ENCODE results near the gene CDC14B.
"Not testable (repeated sequence)": the region's sequence is repeated elsewhere in the genome, so short reads cannot be mapped to it uniquely, and the experiment has no call there.

CDC14B gene

DNA sequence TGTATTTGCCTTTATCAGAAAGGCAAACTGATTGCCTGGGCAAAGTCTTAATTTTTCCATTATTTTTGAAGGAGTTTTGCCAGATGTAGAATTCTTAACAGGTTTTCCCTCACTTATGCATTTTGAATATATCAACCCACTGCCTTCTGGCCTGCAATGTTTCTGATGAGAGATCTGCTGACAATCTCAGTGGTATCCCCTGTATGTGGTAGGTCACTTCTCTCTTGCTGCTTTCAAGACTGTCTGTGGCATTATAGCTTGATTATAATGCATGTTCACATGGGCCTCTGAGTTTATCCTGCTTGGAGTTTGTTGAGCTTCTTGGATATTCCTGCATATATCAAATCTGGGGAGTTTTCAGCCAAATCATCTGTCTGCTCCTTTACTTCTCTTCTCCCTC is 87.5 kb downstream of the CDC14B start:
- DNase-seq = no peak

DNA sequence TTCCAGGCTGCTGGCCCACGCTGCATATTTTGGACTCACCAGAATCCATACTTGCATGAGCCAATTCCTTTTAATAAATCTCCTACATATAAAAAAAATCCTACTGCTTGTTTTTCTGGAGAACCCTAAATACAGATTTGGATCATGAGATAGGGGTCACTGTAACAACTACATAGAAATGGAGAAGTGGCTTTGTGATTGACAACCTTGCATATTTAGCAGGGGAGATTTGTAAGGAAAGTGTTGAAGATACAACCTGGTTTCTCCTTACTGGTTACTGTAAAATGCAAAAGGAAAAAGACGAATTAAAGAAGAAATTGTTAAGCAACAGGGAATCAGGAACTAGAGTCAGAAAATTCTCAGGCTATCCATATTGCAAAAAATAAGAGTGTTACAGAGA is 94.9 kb downstream of the CDC14B start:
- no peak for DNase-seq

DNA sequence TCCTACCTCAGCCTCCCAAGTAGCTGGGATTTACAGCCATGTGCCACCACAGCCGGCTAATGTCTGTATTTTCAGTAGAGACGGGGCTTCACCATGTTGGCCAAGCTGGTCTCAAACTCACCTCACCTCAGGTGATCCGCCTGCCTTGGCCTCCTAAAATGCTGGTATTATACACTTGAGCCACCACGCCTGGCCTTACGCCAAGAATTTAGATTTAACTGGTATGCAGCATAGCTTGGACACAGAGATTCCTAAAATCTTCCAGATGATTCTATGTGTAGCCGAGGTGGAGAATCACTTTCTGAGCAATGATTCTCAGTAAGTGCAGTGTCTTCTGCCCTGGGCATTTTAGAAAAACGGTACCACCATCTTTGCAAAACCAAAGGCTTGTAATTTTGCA is 95.6 kb downstream of the CDC14B start:
- DNase-seq = no peak

DNA sequence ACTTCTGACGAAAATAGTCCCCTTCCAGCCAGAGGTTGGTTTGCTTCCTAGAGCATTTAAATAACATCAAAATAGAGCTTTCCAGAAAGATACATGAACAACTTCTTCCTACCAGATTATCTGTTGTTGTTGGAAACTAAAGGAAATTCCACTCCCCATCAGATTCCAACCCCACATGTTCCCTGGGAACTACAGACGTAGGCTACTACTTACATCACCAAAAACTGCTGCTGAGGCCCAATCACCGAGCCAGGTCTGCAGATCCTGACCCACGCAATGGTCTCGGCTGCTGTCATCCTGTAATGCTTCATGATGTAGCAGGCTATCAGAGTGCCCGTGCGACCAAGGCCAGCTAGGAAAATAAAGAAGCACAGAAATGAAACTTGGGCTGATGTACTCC is 96.3 kb downstream of the CDC14B start:
- DNase-seq = no peak

DNA sequence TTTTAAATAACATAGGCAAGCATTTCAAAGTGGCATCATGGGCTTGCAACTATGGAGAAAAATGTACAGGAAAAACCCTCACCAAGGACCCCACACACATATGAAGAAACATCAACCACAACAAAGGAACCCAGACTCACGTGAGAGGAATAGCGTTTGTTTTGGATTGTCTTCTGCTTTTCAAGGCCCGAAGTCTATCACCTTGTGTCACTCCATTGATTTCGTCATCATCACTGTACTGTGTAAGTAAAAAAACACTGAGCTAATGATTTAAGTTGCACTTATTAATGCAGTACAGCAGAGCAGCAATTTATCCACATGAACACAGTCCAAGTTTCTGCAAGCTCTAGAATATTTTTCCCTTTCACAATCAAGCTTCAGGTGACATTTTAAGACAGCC is 97.3 kb downstream of the CDC14B start:
- peak in 2 of 5 experiments; percentile 11 to 17 for DNase-seq

DNA sequence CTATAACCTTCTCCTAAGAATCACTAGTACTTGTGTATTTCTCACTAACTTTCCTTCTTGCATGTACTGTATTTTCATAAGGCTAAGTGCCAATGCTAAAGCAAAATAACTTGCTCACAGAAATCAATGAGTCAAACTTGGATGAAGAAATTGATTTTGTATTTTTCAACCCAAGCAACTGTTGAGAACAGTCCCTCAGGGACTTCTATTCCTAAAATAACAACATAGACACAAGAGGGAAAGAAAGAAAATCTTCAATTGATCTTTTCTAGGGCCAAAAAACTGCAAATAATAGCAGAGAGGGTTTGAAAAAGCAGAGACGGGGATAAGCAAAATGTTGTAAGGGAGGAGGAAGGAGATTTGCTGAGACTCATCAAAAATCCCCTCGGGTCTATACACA is 99.9 kb downstream of the CDC14B start:
- DNase-seq = no peak

- DNase-seq = no peak
Observed at GRCh38 chr9:96519095-96519494, 100.5 kb downstream of the CDC14B start.

- DNase-seq = no peak
Observed at GRCh38 chr9:96515621-96516470, 103.8 kb downstream of the CDC14B start.

- no peak for DNase-seq
Observed at GRCh38 chr9:96514800-96515158, 104.9 kb downstream of the CDC14B start.

DNA sequence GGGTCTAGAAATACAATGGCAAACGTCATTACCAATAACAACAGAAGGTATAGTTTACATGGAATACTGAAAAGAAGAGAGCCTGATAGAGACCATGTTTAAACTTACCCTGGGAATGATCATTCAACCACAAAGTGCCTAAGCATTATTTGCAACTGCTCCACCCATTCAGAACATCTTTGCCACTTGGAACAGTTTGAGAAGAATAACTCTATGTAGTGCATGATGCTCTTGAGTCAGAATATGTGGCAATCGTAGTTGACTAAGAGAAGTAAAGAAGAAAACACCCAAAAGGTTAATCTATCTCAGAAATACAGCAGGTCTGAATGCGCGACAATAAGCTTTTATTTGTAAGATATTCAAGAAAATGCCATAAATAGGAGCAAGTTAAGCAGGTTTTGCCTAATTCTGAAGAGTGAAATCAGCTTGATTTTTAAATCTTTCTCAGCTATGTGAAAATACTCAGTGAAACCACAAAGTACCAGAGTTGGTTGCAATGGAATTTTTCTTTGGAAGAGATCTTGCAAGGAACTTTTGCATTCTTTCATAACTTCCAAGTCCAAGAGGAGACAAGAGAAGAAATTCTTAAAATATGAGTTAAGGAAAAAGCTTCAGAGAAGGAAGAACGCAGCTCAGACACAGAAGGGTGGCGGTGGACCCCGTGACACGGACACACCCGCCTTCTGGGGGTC is 105.4 kb downstream of the CDC14B start:
- DNase-seq = no peak

DNA sequence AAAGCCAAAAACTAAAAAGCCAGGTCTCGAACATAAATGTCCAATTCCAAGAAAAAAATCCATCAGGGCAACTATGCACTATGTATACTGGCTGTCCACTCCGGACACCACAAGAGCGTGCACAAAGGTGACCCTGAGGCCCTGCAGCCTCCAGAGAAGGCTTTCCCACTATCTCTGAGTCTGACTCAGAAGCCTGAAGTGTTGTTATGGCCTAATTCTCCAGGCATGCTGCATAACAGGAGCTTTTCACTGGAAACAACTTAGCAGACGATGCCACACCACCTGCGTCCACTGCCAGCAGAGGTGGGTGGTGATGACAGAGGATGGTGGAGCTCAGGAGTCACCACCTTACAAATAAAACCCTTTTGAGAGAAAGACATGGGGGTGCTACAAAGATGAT is 106.0 kb downstream of the CDC14B start:
- DNase-seq = no peak

DNA sequence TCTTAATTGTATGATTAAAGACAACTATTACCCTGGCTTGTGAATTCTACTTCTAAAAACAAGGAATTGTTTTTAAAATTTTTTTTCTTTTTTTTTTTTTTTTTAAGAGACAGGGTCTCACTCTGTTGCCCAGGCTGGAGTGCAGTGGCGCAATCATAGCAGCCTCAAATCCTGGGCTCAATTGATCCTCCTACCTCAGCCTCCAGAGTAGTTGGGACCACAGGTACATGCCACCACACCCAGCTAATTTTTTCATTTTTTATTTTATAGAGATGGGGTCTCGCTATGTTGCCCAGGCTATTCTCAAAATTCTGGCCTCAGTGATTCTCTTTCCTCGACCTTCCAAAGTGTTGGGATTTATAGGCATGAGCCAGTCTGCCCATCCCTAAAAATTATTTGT is 107.4 kb downstream of the CDC14B start:
- DNase-seq = no peak

GRCh38 chr9:96510258-96510657 is 109.4 kb downstream of the CDC14B start:
- DNase-seq = no peak

- DNase-seq = no peak
Observed at GRCh38 chr9:96509848-96510247, 109.8 kb downstream of the CDC14B start.

DNA sequence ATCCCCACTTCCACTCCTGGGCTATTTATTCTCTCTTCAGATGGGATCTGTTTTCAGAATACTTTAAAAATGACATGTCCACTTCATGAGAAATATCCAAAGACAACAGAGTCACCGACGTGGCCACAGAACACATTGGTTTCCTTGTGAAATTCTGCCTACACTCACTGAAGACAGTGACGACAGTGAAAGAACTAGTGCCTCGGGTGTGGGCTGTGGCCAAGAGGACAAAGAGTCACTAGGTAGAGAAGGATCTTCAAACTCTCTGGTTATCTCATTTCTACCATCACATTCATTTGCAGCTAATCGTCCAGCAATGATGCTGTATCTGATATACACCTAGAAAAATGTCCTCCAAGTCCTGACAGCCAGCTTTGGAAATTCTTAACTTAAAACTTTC is 110.6 kb downstream of the CDC14B start:
- no peak for DNase-seq

DNA sequence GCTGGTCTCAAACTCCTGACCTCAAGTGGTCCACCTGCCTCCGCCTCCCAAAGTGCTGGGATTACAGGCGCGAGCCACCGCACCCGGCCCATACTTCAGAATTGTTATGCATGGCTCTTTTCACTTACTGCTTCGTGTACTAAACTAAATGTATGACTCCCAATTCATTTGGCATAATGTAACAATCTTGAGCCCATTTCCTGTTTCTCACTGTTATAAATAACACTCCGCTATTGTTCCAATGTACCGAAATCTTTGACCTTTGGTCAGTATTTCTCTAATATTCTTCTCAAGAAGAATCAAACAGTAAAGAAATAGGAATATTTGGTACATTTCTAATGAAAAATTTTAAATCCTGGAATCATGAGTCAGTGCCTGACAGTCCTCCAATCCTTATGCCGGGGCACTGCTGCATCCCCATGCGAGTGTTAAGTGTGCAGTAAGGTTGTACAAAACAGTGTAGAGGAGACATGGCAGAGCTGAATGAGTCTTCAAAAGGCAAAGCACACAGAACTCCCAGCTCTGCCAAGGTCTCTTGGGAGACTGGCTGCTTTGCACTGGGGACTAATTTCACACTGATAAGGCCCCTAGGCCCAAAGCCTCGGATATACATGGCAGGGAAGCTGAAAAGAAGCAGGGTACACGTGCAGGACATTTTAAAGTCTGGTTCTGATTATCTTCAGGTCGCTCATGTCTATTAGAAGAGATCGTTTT is 111.3 kb downstream of the CDC14B start:
- no peak for DNase-seq

DNA sequence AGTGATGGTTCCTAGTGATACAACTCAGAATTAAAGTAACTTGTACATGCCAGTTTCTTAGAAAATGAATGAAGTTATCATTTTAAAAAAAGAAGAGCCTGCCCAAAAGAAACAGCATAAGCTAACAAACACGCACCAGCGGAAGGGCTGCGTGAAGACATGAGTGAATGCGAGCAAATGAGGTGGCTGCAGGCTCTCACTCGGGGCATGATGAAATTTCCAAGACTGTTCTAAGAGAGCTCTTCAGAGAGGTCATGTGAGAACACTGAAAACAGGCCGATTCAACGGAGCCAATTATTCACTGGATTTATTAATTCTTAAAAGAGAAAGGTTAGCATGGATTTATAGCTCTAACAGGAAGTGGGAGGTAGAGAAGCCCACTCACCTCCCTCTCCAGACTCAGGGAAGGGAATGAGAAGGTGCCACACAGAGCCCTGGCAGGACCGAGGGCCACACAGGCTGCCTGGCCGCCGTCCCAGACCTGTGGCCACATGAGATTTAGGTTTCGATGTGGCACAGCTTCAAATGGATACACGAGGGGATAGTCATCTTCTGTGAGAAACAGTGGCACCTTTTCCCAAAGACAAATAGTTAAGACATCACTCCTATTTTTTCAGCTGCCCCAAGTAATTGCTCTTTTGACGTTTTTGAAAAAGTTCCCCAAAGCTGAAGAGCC is 114.2 kb downstream of the CDC14B start:
- DNase-seq = no peak

GRCh38 chr9:96503918-96504317 is 115.7 kb downstream of the CDC14B start:
- DNase-seq = no peak

DNA sequence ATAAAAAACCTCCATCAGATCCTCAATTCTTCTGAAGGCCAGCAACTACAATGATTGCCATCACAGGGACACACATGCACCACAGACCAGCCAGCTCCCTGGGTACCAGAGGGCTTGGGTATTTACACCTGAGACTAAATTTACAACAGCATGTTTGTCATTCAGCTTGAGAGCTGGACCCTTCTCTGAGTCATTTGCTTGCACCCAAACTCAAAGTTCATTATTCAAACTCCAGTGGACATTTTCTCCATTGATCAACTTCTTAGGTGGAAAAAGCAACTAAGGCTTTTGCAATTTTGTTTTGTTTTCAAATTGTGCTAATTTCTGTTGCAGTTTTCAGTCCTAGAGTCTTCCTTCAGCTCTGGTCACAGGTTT is 116.3 kb downstream of the CDC14B start:
- DNase-seq = not testable (repeated sequence)

DNA sequence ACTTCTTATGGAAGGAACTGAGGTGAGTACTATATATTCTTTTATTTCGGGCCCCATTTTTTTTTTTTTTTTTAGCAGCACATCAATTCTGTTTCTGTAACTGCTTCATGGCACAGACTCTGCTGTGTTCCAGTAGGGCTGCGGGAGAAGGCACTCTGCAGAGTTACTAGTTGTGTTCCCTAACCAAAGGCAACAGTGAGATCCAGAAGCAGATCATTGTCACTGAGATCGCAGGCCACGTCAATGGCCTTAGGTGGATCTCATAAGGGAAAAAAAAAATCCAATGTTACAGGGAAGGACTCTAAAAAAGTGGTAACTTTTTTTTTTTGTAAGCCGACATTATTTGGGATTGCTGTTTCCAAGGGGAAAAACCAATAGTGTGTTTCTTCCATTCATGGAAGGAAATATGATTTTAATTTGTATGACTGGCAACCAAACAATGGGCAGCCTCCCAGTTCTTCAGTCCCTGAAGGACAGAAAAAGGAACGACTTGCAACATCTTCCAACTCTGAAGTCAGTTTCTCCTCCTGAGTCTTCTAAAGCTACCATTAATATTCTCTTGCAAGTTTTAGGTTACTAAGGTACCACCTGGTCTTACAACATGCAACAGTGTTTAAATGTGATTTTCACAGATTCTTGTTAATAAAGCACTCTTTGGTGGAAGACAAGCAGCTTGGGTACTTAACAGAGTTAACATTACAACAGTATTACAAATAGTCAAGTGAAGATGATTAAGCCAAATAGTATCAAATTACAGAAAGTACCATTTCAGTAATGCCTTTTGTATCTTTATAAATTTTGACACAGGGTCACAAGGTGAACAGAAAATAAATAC is 116.9 kb downstream of the CDC14B start:
- no peak for DNase-seq

DNA sequence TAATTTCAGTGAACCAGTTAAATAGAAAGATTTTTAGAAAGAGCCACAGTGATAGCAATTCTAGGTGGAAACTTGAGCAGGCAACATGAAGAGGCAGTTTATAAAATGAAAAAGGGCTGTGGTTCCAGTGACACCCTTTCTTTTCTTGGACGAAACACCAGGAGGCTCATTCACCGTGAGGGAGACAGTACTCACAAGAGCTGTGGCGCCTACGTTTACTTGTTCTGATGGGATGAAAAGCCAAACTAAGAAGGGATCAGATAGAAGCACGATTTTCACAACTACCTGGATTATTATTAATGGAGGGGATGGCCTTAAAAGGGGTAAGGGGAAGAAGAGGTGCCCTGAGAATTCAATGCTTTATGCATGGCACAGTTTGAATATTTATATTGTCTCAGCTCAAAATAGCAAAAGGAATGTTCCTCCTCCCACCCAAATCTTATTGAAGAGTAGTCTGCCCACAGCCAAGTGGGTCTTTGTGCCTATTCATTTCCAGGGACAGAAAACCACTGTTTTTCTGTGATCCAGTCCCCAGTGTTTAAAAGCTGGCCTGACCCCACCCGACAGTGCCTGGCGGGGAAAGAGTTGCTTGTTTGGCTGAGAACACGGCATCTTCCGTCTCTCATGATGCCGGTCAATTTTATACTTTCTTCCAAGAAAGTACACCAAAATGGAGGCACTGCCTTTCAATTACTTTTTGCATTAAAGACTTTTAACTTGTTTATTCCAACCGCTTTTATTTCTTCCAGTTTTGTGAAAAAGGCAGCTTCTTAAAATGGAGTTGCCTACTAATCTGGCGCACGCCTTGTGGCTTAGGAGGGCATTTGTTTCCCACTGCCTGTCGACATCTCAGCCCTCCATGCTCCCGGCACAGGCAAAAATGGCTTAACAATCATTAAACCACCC is 117.8 kb downstream of the CDC14B start:
- DNase-seq = no peak
